ENCODE data around the gene NEK1.

The NEK1 gene

GRCh38 chr4:169620880-169621248, 8.5 kb upstream of the NEK1 start:
- TF ChIP-seq, protein P1, sequence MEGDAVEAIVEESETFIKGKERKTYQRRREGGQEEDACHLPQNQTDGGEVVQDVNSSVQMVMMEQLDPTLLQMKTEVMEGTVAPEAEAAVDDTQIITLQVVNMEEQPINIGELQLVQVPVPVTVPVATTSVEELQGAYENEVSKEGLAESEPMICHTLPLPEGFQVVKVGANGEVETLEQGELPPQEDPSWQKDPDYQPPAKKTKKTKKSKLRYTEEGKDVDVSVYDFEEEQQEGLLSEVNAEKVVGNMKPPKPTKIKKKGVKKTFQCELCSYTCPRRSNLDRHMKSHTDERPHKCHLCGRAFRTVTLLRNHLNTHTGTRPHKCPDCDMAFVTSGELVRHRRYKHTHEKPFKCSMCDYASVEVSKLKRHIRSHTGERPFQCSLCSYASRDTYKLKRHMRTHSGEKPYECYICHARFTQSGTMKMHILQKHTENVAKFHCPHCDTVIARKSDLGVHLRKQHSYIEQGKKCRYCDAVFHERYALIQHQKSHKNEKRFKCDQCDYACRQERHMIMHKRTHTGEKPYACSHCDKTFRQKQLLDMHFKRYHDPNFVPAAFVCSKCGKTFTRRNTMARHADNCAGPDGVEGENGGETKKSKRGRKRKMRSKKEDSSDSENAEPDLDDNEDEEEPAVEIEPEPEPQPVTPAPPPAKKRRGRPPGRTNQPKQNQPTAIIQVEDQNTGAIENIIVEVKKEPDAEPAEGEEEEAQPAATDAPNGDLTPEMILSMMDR (IDR thresholded peaks at IDR 0.05; ENCODE audit: extremely low read depth, insufficient read depth, missing control alignments) = no peak

GRCh38 chr4:169619958-169620879, 7.8 kb upstream of the NEK1 start, which contains the start of gene CLCN3:
TSS of gene CLCN3 (plus strand) at chr4:169620578. CDS start at chr4:169635929, 15,351 bp downstream.
- in situ Hi-C loops (cut with MboI; ENCODE audit: low pct_unique_long_range_greater_than_20kb, low sequenced_read_pairs, unreplicated experiment) = loop anchor here (25.0 kb wide), 1 partner anchor 392 kb away; no protein-coding TSS in a partner anchor
- peak; percentile 92 for DNase-seq (ENCODE audit: low spot score)
- TF ChIP-seq, protein P1 (IDR thresholded peaks at IDR 0.05; ENCODE audit: extremely low read depth, insufficient read depth, missing control alignments) = no peak

More at GRCh38 chr4:169620880-169621248, 8.5 kb upstream of the NEK1 start:
- no peak for DNase-seq (ENCODE audit: low spot score)
- in situ Hi-C loops (cut with MboI; ENCODE audit: low pct_unique_long_range_greater_than_20kb, low sequenced_read_pairs, unreplicated experiment) = loop anchor here (25.0 kb wide), 1 partner anchor 391 kb away; no protein-coding TSS in a partner anchor

- TF ChIP-seq, protein P1 (IDR thresholded peaks at IDR 0.05; ENCODE audit: extremely low read depth, insufficient read depth, missing control alignments) = peak; percentile 55
- peak; percentile 51 for DNase-seq (ENCODE audit: low spot score)
- in situ Hi-C loops (cut with MboI; ENCODE audit: low pct_unique_long_range_greater_than_20kb, low sequenced_read_pairs, unreplicated experiment) = loop anchor here (25.0 kb wide), 1 partner anchor 393 kb away; no protein-coding TSS in a partner anchor
Observed at GRCh38 chr4:169619518-169619957, 7.2 kb upstream of the NEK1 start.

GRCh38 chr4:169618986-169619385, 6.6 kb upstream of the NEK1 start:
- TF ChIP-seq, protein P1 (IDR thresholded peaks at IDR 0.05; ENCODE audit: extremely low read depth, insufficient read depth, missing control alignments) = no peak
- DNase-seq (ENCODE audit: low spot score) = no peak
- in situ Hi-C loops (cut with MboI; ENCODE audit: low pct_unique_long_range_greater_than_20kb, low sequenced_read_pairs, unreplicated experiment) = loop anchor here (25.0 kb wide), 1 partner anchor 393 kb away; no protein-coding TSS in a partner anchor

DNA sequence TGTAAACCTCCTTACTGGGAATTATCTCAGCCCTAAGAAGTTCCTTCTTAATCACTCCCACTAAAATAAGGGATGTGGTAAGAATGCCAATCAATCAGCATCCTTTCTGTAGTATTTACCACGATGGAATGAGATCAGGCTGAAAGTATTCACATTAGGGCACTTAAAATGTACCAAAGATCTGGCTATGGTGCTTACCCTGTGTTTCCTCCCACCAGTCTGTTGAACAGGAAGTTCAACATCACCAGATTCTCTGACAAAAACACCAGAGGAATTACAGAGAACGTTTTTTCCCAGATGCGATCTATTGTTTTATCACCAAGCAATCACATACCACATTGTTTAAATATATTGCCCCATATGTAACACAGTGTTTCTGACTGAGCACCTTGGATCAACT, 5.9 kb upstream of the NEK1 start:
- TF ChIP-seq, protein P1 (IDR thresholded peaks at IDR 0.05; ENCODE audit: extremely low read depth, insufficient read depth, missing control alignments) = no peak
- in situ Hi-C loops (cut with MboI; ENCODE audit: low pct_unique_long_range_greater_than_20kb, low sequenced_read_pairs, unreplicated experiment) = loop anchor here (25.0 kb wide), 1 partner anchor 394 kb away; no protein-coding TSS in a partner anchor
- DNase-seq (ENCODE audit: low spot score) = no peak

DNA sequence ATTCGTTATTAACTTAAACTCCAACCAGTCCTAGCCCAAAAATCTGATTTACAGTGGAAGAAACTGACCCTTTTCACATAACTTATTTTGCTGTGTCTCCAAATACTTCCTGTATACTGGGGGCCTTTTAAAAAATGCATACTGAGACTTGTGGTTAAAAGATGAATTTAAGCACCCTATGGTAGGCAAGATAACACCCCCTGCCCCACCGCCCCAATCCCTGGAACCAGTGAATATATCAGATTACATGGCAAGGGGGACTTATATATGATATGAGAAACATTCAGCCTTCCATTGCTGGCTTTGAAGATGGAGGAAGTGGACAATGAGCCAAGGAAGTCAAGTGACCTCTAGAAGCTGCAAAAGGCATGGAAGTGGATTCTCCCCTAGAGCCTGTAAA, 4.9 kb upstream of the NEK1 start:
- DNase-seq (ENCODE audit: low spot score) = no peak
- in situ Hi-C loops (cut with MboI; ENCODE audit: low pct_unique_long_range_greater_than_20kb, low sequenced_read_pairs, unreplicated experiment) = loop anchor here (25.0 kb wide), 1 partner anchor 395 kb away; no protein-coding TSS in a partner anchor
- TF ChIP-seq, protein P1 (IDR thresholded peaks at IDR 0.05; ENCODE audit: extremely low read depth, insufficient read depth, missing control alignments) = no peak
